Measurements from ENCODE around the gene KCNIP1. TPM values are rescaled to one million over a fixed set of nuclear protein-coding genes. Genes with fewer than 3 reads are reported as not detected.

KCNIP1 gene
- total RNA-seq, 4 donors from 2014 or later = 0.34 TPM; not detected in 3

DNA sequence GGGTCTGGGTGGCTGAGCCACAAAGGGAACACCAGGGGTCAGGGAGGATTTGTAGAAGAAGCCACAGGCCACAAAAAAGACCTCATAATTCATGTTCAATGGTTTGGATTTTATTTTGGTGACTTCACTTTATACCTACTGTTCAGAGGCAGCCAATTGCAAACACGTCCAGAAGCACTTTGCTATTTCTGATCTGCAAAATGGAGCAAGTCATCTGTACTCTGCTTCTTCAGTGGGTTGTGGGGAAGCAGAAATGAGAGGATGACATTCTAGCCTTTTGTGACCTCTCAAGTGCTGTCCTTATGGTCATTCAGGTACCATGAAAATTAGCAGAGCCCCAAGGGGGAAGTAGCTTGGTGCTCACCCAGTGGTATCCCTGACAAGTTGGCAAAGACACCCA is 2.5 kb upstream of the KCNIP1 start:
- Histone ChIP-seq H3K27ac (no peak overlapping the region), H3K36me3 (no peaks in the 10 kb centered on the region), H3K9me3 (no peaks in the 10 kb centered on the region), H3K27me3 (peaks cover 26% of the 10 kb centered on the region), H3K4me3 (no peak overlapping the region), H3K4me1 (peaks cover 11% of the 10 kb centered on the region)
- no peak for TF ChIP-seq POLR2AphosphoS5 (IDR thresholded peaks at IDR 0.05)
- TF ChIP-seq EP300 (IDR thresholded peaks at IDR 0.05) = no peak
- no peak for TF ChIP-seq POLR2A (IDR thresholded peaks at IDR 0.05)
- TF ChIP-seq, protein P1, sequence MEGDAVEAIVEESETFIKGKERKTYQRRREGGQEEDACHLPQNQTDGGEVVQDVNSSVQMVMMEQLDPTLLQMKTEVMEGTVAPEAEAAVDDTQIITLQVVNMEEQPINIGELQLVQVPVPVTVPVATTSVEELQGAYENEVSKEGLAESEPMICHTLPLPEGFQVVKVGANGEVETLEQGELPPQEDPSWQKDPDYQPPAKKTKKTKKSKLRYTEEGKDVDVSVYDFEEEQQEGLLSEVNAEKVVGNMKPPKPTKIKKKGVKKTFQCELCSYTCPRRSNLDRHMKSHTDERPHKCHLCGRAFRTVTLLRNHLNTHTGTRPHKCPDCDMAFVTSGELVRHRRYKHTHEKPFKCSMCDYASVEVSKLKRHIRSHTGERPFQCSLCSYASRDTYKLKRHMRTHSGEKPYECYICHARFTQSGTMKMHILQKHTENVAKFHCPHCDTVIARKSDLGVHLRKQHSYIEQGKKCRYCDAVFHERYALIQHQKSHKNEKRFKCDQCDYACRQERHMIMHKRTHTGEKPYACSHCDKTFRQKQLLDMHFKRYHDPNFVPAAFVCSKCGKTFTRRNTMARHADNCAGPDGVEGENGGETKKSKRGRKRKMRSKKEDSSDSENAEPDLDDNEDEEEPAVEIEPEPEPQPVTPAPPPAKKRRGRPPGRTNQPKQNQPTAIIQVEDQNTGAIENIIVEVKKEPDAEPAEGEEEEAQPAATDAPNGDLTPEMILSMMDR (IDR thresholded peaks at IDR 0.05) = no peak
- WGBS = 86% methylated on average over 1 of the region's 1 CpG
- DNase-seq (ENCODE audit: low spot score in 2 of 2) = no peak

DNA sequence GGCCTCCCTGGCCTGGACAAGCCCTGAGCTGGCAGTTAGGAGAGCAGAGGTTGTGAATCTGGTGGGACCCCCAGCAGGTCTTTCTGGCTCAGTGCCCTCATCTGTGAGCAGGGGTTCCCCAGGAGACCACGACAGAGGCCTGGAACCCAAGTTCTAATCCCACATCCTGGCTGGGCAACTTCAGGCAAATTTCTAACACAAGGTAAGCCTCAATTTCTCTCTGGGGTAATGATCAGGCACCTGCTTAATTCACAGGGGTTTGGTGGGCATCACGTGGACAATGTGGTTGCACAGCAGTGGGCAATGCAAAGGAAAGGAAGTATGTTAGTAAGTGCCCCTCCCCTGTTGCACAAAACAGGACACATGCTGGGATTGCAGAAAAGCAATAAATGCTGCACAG is 1.9 kb upstream of the KCNIP1 start:
- Histone ChIP-seq H3K9me3 (no peaks in the 10 kb centered on the region), H3K4me3 (no peak overlapping the region), H3K27me3 (peaks cover 29% of the 10 kb centered on the region), H3K4me1 (peaks cover 11% of the 10 kb centered on the region), H3K36me3 (no peaks in the 10 kb centered on the region), H3K27ac (no peak overlapping the region)
- DNase-seq (ENCODE audit: low spot score in 2 of 2) = no peak
- WGBS = 73% methylated on average over 1 of the region's 2 CpGs
- TF ChIP-seq POLR2AphosphoS5 (IDR thresholded peaks at IDR 0.05) = no peak
- TF ChIP-seq EP300 (IDR thresholded peaks at IDR 0.05) = no peak
- no peak for TF ChIP-seq POLR2A (IDR thresholded peaks at IDR 0.05)
- TF ChIP-seq, protein P1 (IDR thresholded peaks at IDR 0.05) = no peak

DNA sequence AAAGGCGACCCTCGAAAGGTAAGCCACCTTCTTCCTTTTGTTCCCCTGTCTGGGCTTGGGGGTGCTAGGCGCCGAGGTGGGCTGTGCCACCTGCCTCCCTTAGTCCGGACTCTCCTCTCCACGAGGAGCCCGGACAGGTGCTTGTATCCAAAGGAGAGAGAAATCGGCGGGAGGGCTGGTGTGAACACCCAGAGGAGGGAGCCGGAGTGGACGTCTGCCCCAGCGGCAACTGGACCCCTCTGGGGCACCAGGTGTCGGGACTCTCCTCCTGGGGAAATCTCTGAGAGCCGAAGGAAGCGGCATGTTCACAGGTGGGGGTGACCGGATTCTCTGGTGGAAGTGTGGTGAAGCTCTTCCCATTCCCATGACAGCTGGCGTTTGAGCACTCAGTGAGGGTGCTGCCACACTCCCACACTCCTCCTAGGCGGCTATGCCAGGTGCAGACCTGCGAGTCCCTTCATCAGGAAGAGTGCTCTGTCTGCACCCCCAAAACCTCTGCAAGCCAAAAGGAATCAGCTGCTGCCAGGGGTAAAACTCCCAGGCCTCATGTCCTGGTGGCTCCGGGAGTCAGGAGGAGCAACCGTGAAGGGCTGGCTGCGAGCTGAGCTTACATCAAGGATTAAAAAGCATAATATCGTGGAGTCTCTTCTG is 921 bp downstream of the KCNIP1 start:
- TF ChIP-seq POLR2A (IDR thresholded peaks at IDR 0.05) = no peak
- TF ChIP-seq POLR2AphosphoS5 (IDR thresholded peaks at IDR 0.05) = no peak
- no peak for TF ChIP-seq EP300 (IDR thresholded peaks at IDR 0.05)
- TF ChIP-seq, protein P1 (IDR thresholded peaks at IDR 0.05) = no peak
- H3K27me3 ChIP-seq = peaks cover 24% of the 10 kb centered on the region
- no peak overlapping the region for H3K27ac ChIP-seq
- H3K36me3 ChIP-seq = no peaks in the 10 kb centered on the region
- H3K9me3 ChIP-seq = no peaks in the 10 kb centered on the region
- DNase-seq (ENCODE audit: low spot score in 2 of 2) = no peak
- peaks cover 9% of the 10 kb centered on the region for H3K4me1 ChIP-seq
- WGBS = 74% methylated on average over 21 of the region's 23 CpGs
- peak overlapping the region; percentile 46 for H3K4me3 ChIP-seq

GRCh38 chr5:170508036-170508435 is 4.2 kb downstream of the KCNIP1 start:
- Histone ChIP-seq H3K27me3 (peaks cover 20% of the 10 kb centered on the region), H3K4me3 (no peak overlapping the region), H3K9me3 (no peaks in the 10 kb centered on the region), H3K27ac (no peak overlapping the region), H3K4me1 (peaks cover 9% of the 10 kb centered on the region), H3K36me3 (no peaks in the 10 kb centered on the region)
- 87% methylated on average over 5 of the region's 5 CpGs for WGBS
- no peak for DNase-seq (ENCODE audit: low spot score in 2 of 2)
- no peak for TF ChIP-seq EP300 (IDR thresholded peaks at IDR 0.05)
- no peak for TF ChIP-seq POLR2A (IDR thresholded peaks at IDR 0.05)
- TF ChIP-seq, protein P1 (IDR thresholded peaks at IDR 0.05) = no peak
- no peak for TF ChIP-seq POLR2AphosphoS5 (IDR thresholded peaks at IDR 0.05)

DNA sequence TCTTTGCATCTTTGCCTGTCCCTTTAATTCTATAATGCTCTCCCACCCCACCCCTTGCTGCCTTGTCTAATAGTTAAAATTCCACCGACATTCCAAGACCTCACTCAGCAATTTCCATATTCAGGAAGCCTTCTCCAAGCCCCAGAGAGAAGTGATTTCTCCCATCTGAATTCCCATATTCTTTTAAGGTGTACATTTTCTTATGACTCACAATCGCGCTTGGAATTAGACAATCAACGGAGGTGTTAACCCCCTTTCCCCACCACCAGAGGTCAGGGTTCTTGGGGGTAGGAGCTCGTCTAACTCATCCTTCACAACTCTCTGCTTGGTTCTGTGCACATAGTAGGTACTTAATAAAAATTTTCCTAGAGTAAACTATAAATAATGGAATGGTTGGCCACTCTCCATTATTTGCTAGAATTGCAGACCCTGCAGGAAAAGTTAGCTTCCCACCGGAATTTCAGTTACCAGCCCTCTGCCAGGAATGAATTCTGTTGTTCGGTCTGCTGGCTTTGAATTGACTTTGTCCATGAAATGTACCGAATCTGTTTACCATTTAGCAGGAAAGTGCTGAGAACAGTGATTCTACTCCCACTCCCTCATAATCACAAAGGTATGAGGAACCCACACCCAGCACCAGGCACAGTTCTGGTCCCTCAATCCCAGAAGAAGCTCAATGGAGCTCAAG is 5.0 kb downstream of the KCNIP1 start:
- Histone ChIP-seq H3K36me3 (no peaks in the 10 kb centered on the region), H3K4me1 (peaks cover 6% of the 10 kb centered on the region), H3K9me3 (no peaks in the 10 kb centered on the region), H3K4me3 (no peak overlapping the region), H3K27me3 (peaks cover 15% of the 10 kb centered on the region), H3K27ac (no peak overlapping the region)
- WGBS = 75% methylated on average over 8 of the region's 8 CpGs
- no peak for DNase-seq (ENCODE audit: low spot score in 2 of 2)
- TF ChIP-seq EP300 (IDR thresholded peaks at IDR 0.05) (no peak), POLR2A (IDR thresholded peaks at IDR 0.05) (no peak)
- TF ChIP-seq, protein P1 (IDR thresholded peaks at IDR 0.05) = no peak
